ENCODE data around the gene NLRC5.
A peak's percentile ranks its signal among the peaks of the same experiment; 100 is the strongest.
"Not testable (repeated sequence)": the region's sequence is repeated elsewhere in the genome, so short reads cannot be mapped to it uniquely, and the experiment has no call there.

The NLRC5 gene

GRCh38 chr16:56960681-56961281, 28.6 kb upstream of the NLRC5 start:
- DNase-seq (ENCODE audit: low read depth), result no peak

DNA sequence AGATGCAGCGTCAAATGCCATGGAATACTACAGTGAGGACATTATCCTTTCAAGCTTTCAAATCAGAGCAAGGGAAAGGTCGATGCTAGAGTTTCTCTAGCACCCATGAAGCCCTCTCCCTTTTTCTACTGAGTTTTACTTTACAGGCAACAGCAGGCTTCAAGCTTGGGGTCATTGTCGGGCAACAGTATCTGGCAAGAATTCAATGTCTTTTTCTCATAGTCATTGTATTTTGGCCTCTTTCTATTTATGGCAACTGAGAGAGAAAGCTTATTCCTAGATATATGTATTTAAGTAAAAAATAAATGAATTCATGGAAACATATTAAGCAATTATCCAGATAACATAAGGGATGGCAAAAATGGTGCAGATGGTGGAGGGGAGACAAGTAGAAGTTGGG, 28.0 kb upstream of the NLRC5 start:
- DNase-seq (ENCODE audit: low read depth), result no peak

DNA sequence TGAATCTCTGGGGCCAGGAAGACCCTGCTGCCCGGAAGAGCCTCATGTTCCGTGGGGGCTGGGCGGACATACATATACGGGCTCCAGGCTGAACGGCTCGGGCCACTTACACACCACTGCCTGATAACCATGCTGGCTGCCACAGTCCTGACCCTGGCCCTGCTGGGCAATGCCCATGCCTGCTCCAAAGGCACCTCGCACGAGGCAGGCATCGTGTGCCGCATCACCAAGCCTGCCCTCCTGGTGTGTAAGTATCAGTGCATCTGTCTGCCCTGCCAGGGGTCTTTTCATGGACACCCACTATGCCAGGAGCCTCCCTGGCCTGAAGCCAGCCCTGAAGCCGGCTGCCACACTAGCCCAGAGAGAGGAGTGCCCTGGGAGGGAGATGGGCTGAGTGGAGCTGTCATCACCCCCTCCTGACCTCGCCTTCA, 27.5 kb upstream of the NLRC5 start, which contains the start of gene CETP:
TSS of gene CETP (plus strand) at position 100 of the 431 bp plus-strand sequence. CDS start at position 130, 30 bp downstream.
- no peak for DNase-seq (ENCODE audit: low read depth)

DNA sequence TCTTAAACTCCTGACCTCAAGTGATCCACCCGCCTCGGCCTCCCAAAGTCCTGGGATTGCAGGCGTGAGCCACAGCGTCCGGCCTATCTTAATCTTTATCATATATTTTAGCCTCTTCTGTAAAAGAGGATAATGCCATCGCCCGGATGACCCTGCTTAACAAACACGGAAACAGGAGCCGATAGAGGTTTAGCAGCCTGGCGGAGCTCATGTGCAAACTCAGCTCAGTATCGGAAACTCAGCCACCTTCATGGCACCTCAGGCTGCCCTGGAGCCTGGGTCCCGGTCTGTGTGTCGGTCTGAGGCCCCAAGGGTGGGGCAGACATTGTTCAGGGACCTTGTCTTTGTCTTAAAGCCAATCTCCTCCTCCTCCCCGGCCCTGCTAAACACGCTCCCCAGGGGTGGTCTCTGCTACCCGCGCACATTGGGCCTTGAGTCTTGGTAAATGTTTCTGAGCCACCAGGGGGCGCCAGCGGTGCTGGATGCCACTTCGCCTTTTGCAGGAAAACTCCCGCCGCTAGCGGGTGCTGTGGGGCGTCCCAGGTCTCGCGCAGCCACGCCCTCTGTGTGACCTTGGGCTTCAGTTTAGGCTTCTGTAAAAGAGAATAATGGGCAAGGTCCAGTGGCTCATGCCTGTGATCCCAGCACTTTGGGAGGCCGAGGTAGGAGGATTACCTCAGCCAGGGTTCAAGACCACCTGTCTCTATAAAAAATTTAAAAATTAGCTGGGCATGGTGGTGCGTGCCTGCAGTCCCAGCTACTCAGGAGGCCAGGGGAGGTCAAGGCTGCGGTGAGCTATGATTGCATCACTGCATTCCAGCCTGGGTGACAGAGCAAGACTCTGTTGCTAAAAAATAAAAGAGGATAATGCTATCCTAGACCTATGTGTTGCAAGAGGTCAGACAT, 24.9 kb upstream of the NLRC5 start:
- peak; percentile 97 for DNase-seq (ENCODE audit: low read depth)

- no peak for DNase-seq (ENCODE audit: low read depth)
Measured at GRCh38 chr16:56965149-56966092, 23.9 kb upstream of the NLRC5 start.

GRCh38 chr16:56966093-56966475, 23.3 kb upstream of the NLRC5 start:
- DNase-seq (ENCODE audit: low read depth), result no peak

DNA sequence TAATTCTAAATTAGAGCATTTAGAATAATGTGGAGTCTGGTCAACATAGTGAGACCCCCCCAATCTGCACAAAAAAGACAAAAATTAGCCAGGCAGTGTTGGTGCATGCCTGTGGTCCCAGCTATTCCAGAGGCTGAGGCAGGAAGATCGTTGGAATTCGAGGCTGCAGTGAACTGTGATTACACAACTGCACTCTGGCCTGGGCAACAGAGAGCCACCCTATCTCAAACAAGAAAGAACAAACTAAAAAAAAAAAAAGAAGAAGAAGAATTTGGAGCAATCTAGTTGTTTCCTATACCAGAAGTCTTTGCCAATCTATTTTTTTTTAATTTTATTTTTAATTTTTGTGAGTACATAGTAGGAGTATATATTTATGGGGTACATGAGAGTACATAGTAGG, 21.6 kb upstream of the NLRC5 start:
- no peak for DNase-seq (ENCODE audit: low read depth)

DNA sequence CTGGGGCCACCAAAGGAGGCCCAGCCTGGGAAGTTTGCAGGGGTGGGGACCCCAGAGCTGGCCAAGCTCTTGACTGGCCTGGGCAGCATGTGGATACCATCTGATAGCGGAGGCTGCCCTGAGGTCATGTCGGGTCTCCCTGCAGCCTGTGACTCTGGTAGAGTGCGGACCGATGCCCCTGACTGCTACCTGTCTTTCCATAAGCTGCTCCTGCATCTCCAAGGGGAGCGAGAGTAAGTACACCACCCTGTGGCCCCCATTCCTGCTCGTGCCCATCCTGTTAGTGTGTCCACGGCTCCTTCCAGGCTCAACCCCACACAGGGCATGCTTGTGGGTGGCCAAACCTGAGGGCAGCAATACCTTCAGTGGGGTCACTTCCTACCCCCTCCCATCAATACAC, 19.6 kb upstream of the NLRC5 start:
- DNase-seq (ENCODE audit: low read depth), result no peak

GRCh38 chr16:56970934-56971767, 18.2 kb upstream of the NLRC5 start:
- no peak for DNase-seq (ENCODE audit: low read depth)

DNA sequence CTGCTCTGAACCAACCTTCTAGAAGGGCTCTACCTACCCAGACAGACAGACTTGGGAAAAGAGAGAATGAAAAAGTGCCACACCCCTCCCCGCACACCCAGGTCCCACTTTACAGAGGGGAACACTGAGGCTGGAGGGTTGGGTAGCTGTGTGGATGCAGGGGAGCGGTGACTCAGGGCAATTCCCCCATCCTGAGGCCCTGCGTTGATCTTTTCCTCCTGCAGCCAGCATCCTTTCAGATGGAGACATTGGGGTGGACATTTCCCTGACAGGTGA, 17.7 kb upstream of the NLRC5 start:
- no peak for DNase-seq (ENCODE audit: low read depth)

- DNase-seq (ENCODE audit: low read depth), result no peak
Measured at GRCh38 chr16:56972403-56973293, 16.7 kb upstream of the NLRC5 start.

DNA sequence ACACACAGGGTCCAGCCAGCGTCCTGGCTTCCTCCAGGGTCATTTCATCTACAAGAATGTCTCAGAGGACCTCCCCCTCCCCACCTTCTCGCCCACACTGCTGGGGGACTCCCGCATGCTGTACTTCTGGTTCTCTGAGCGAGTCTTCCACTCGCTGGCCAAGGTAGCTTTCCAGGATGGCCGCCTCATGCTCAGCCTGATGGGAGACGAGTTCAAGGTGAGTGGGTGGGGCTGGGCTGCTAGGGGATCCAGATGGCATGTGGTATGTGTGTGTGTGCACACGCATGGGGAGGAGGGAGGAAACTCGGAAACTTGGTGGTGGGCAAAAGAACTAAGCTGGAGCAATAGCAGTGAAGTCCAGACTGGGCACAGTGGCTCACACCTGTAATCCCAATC, 16.1 kb upstream of the NLRC5 start:
- DNase-seq (ENCODE audit: low read depth), result no peak

- not testable (repeated sequence) for DNase-seq (ENCODE audit: low read depth)
Measured at GRCh38 chr16:56973899-56974298, 15.5 kb upstream of the NLRC5 start.

DNA sequence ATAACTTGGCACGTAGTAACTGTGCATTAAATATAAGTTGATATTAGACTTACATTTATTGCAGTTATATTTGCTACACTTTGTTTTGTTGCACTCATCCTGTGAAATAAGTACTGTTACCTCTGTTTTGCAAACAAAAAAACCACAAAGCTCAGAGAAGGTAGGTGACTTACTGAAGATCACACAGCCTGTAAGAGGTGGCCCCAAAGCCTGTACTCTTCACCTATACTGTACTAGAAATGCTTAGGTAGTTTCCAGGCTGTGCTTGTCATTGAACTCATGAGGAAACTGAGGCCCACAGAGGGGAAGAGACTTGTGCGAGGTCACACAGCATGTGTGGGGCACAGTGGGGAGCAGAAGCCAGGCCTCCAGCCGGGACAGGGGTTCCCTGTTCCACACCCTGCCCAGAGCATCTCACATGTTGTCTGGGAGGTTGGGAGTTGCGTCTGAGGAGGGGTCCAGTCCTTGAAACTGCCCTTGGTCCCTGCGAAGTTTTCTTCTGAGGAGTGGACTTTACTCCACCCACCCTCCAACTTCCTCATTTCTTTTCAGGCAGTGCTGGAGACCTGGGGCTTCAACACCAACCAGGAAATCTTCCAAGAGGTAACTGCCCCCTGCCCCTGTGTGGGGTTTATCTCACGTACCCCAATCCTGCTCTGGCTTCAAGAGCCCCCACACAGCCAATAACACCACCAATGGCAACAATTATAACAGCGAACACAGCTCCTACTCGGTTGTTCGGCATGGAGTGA, 14.6 kb upstream of the NLRC5 start:
- no peak for DNase-seq (ENCODE audit: low read depth)

- DNase-seq (ENCODE audit: low read depth), result no peak
Measured at GRCh38 chr16:56975714-56976113, 13.6 kb upstream of the NLRC5 start.

DNA sequence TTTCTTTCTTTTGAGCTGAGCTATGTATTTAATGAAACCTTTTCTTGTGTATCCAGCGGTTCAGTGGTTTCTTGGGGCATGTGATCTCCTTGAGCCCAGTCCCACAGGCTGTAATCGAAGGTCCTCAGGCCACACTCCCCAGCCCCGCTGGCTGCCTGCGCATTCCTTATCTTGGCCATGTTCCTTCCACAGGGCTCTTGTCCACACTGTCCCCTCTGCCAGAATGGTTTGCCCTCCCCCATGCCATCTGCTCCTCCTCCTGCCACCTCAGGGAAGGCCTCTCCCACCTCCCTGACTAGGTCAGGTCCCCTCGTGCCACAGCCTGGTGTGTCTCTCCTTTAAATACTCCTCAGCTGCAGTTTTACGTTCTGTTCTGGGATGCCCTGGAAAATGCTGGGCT, 12.1 kb upstream of the NLRC5 start:
- DNase-seq (ENCODE audit: low read depth), result no peak

GRCh38 chr16:56977823-56978430, 11.4 kb upstream of the NLRC5 start:
- DNase-seq (ENCODE audit: low read depth), result no peak

GRCh38 chr16:56980201-56980535, 9.2 kb upstream of the NLRC5 start:
- no peak for DNase-seq (ENCODE audit: low read depth)

All from stimulated activated CD8-positive, alpha-beta memory T cell treated with anti-CD3 and anti-CD28 coated beads, Interleukin-7, amount 100 ng/mL, for 24 hours (primary cell).